AG04449 (cell line): ENCODE data around the gene ATP6V0E1.
A peak's percentile ranks its signal among the peaks of the same experiment; 100 is the strongest.

Experiments used
- CTCF ChIA-PET: fragments of 350-600 bp; formaldehyde crosslinking; extraction: SDS; loops from one replicate; lab custom pipeline; 2021; ENCODE audit warnings: antibody characterized with exemption; lab: Yijun Ruan, JAX
- POLR2A ChIA-PET: fragments of 400-600, 350-600 bp; formaldehyde crosslinking; extraction: SDS; loops from one replicate; lab custom pipeline; 2020; ENCODE audit warnings: antibody characterized with exemption, inconsistent platforms; lab: Yijun Ruan, JAX
- DNase-seq: peaks from one replicate; pipeline ENCODE4 v3.0.0-alpha.2; 2010; ENCODE audit warnings: low read depth, low spot score
- H3K4me3 ChIP-seq: 2 replicates; pipeline ENCODE4 v1.5.1; 2011; ENCODE audit warnings: low read depth, mild to moderate bottlenecking, control low read depth, low read length
- CTCF ChIP-seq: IDR thresholded peaks from one replicate; pipeline ENCODE4 v1.5.1; 2011; ENCODE audit warnings: mild to moderate bottlenecking, moderate library complexity, low read length, control low read depth, inconsistent platforms; ENCODE audit not compliant: insufficient read depth; ENCODE audit errors: missing control alignments

The ATP6V0E1 gene

GRCh38 chr5:173055983-173056782, 72.6 kb downstream of the ATP6V0E1 start, which contains the start of gene CREBRF:
Gene CREBRF, plus strand, starts transcription at chr5:173056352. Its CDS starts 24,424 bp downstream, at chr5:173080776.
- ChIA-PET CTCF (interaction anchor here (1.5 kb wide), 2 partner anchors 72 to 342 kb away, joined by 7 to 15 read pairs; partner anchors contain the start of gene ATP6V0E1), POLR2A (interaction anchor here (1.2 kb wide), 1 partner anchor 89 kb away, joined by 3 read pairs; no protein-coding TSS in a partner anchor)
- no peak for TF ChIP-seq CTCF
- H3K4me3 ChIP-seq: peak within 1 kb of the TSS; percentile 85
- DNase-seq: peak; percentile 70

- ChIA-PET CTCF (interaction anchor here (1.0 to 1.5 kb wide), 3 partner anchors 18 to 342 kb away, joined by 3 to 15 read pairs (median 7); partner anchors contain the start of gene ATP6V0E1), POLR2A (interaction anchor here (1.0 to 1.2 kb wide), 2 partner anchors 73 to 88 kb away, joined by 3 to 8 read pairs; partner anchors contain the start of gene ATP6V0E1)
- TF ChIP-seq CTCF: no peak
- no peak for DNase-seq
- H3K4me3 ChIP-seq: peak overlapping the region; percentile 85
These were observed 73.2 kb downstream of the ATP6V0E1 start for GRCh38 chr5:173056783-173057061.

GRCh38 chr5:173057062-173057924, 73.7 kb downstream of the ATP6V0E1 start:
- CTCF ChIA-PET: interaction anchor here (1.0 to 1.5 kb wide), 6 partner anchors 9 to 343 kb away, joined by 3 to 15 read pairs (median 5); partner anchors contain the start of gene ATP6V0E1
- peak overlapping the region; percentile 85 for H3K4me3 ChIP-seq
- TF ChIP-seq CTCF: peak; percentile 31
- POLR2A ChIA-PET: interaction anchor here (0.6 to 1.2 kb wide), 5 partner anchors 47 to 269 kb away, joined by 3 to 8 read pairs (median 3); partner anchors contain the start of gene ATP6V0E1
- DNase-seq: peak; percentile 87

GRCh38 chr5:173062141-173062540, 78.6 kb downstream of the ATP6V0E1 start:
- DNase-seq: no peak
- ChIA-PET POLR2A (no interaction called here), CTCF (interaction anchor here (0.9 kb wide), 1 partner anchor 130 kb away, joined by 3 read pairs; no protein-coding TSS in a partner anchor)
- no peak overlapping the region for H3K4me3 ChIP-seq
- no peak for TF ChIP-seq CTCF

DNA sequence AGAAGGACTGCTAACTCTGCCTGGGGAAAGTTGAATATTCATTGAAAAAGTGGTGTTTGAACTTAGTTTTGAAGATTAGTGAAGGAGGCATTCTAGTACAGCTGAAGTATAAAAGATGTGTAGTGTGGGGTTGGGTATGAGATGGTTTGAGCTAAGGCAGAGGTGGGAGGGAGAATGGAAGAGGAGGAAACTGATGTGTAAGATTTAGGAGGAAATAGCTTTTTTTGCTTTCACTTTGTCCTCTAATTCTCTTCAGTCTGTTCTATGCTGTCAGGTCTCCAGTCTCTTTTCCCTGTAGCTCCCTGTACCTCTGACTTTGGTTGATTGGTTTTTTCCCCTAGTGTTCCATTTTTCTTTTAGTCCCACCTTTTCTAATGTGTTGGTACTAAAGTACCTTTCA, 81.6 kb downstream of the ATP6V0E1 start:
- ChIA-PET POLR2A (no interaction called here), CTCF (no interaction called here)
- DNase-seq: no peak
- H3K4me3 ChIP-seq: no peak overlapping the region
- TF ChIP-seq CTCF: no peak
